ENCODE results near the gene AADAT.

DNA sequence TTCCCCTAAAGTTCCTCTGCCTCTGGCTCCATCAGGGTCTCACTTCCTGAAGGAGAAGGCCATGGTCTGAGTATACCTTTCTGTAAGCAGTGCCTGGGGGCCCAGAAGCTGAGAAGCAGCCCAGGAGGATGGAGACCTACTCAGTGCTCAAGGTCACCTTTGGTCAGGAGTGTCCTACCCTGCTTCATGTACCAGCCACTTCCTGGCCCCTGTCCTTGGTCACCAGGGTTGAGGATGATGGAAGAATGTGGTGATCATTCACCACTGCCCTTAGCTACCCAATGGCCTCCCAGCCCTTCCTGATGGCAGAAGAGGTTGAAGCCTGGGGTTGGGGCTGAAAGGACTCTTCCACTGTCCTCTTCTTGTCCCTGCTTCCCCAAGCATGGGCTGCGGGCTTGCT lies 54.5 kb downstream of the AADAT start:
- TF ChIP-seq, protein P1, sequence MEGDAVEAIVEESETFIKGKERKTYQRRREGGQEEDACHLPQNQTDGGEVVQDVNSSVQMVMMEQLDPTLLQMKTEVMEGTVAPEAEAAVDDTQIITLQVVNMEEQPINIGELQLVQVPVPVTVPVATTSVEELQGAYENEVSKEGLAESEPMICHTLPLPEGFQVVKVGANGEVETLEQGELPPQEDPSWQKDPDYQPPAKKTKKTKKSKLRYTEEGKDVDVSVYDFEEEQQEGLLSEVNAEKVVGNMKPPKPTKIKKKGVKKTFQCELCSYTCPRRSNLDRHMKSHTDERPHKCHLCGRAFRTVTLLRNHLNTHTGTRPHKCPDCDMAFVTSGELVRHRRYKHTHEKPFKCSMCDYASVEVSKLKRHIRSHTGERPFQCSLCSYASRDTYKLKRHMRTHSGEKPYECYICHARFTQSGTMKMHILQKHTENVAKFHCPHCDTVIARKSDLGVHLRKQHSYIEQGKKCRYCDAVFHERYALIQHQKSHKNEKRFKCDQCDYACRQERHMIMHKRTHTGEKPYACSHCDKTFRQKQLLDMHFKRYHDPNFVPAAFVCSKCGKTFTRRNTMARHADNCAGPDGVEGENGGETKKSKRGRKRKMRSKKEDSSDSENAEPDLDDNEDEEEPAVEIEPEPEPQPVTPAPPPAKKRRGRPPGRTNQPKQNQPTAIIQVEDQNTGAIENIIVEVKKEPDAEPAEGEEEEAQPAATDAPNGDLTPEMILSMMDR (conservative IDR thresholded peaks at IDR 0.05), result no peak
- TF ChIP-seq ZFX (IDR thresholded peaks at IDR 0.05), result no peak
